GM23338 (cell line): ENCODE data around the gene GCAT. TPM values are rescaled to one million over a fixed set of nuclear protein-coding genes. Genes with fewer than 3 reads are reported as not detected.

Experiments used
- ATAC-seq: fragments of 200-7000 bp; cut with Tn5 transposase; 3 replicates; pipeline ENCODE4 v1.9.1; 2020
- DNase-seq: peaks from one replicate; pipeline ENCODE4 v3.0.0-alpha.2; 2015; ENCODE audit warnings: low spot score
- H2AFZ ChIP-seq: fragments of 200-600 bp; sonication (generic); 2 replicates; pipeline ENCODE4 v1.8.0; 2016; ENCODE audit warnings: antibody characterized with exemption, mild to moderate bottlenecking, moderate library complexity
- H3F3A ChIP-seq: fragments of 200-600 bp; sonication (generic); replicated peaks from 2 replicates; pipeline ENCODE4 v1.8.0; 2017; ENCODE audit warnings: antibody characterized with exemption, mixed run types, low read depth
- H3K27ac ChIP-seq: fragments of 200-600 bp; sonication (generic); 2 replicates; pipeline ENCODE4 v1.6.1; 2016; ENCODE audit warnings: low read depth
- H3K27me3 ChIP-seq: fragments of 200-600 bp; sonication (generic); 2 replicates; pipeline ENCODE4 v1.8.0; 2016; ENCODE audit warnings: mild to moderate bottlenecking, mixed run types, moderate library complexity; ENCODE audit not compliant: insufficient read depth
- H3K36me3 ChIP-seq: fragments of 200-600 bp; sonication (generic); 2 replicates; pipeline ENCODE4 v1.8.0; 2016; ENCODE audit warnings: mild to moderate bottlenecking; ENCODE audit not compliant: insufficient read depth
- H3K4me1 ChIP-seq: fragments of 200-600 bp; sonication (generic); 2 replicates; pipeline ENCODE4 v1.8.0; 2016; ENCODE audit warnings: mild to moderate bottlenecking, moderate library complexity; ENCODE audit not compliant: insufficient read depth
- H3K4me2 ChIP-seq: fragments of 200-600 bp; sonication (generic); 2 replicates; pipeline ENCODE4 v1.7.1; 2017; ENCODE audit warnings: mixed run types
- H3K4me3 ChIP-seq: fragments of 200-600 bp; sonication (generic); 2 replicates; pipeline ENCODE4 v1.6.1; 2016; ENCODE audit warnings: mixed run types
- H3K79me2 ChIP-seq: fragments of 200-600 bp; sonication (generic); replicated peaks from 2 replicates; pipeline ENCODE4 v1.8.0; 2017; ENCODE audit warnings: mild to moderate bottlenecking; ENCODE audit not compliant: insufficient read depth
- H3K9me2 ChIP-seq: fragments of 200-600 bp; sonication (generic); 2 replicates; pipeline ENCODE4 v1.8.0; 2017; ENCODE audit not compliant: insufficient read depth
- H4K20me1 ChIP-seq: fragments of 200-600 bp; sonication (generic); replicated peaks from 2 replicates; pipeline ENCODE4 v1.8.0; 2017; ENCODE audit warnings: mild to moderate bottlenecking; ENCODE audit not compliant: insufficient read depth
- H3K27ac Mint-ChIP-seq: 2 replicates; pipeline ENCODE4 v1.8.0; 2020; ENCODE audit warnings: inconsistent platforms, mild to moderate bottlenecking, moderate library complexity, mixed read lengths
- H3K27me3 Mint-ChIP-seq: 3 replicates; pipeline ENCODE4 v1.8.0; 2022; ENCODE audit warnings: low read depth, mild to moderate bottlenecking, moderate library complexity, mixed read lengths, inconsistent platforms; ENCODE audit not compliant: insufficient read depth, poor library complexity
- H3K36me3 Mint-ChIP-seq: 3 replicates; pipeline ENCODE4 v1.8.0; 2021; ENCODE audit warnings: low read depth, mild to moderate bottlenecking, inconsistent platforms, moderate library complexity, mixed read lengths
- H3K4me1 Mint-ChIP-seq: 3 replicates; pipeline ENCODE4 v1.8.0; 2020; ENCODE audit warnings: mild to moderate bottlenecking, inconsistent platforms, mixed read lengths
- H3K4me3 Mint-ChIP-seq: 3 replicates; pipeline ENCODE4 v1.8.0; 2021; ENCODE audit warnings: moderate library complexity, mild to moderate bottlenecking, inconsistent platforms, mixed read lengths
- H3K9me3 Mint-ChIP-seq: 3 replicates; pipeline ENCODE4 v1.8.0; 2020; ENCODE audit warnings: moderate library complexity, mild to moderate bottlenecking, inconsistent platforms, mixed read lengths
- CREB1 ChIP-seq: fragments of 250-450 bp; sonication (Bioruptor Pico); IDR thresholded peaks from 2 replicates; pipeline ENCODE4 v1.5.0; 2020; ENCODE audit warnings: low read depth, mild to moderate bottlenecking, moderate library complexity
- EZH2 ChIP-seq: fragments of 200-600 bp; sonication (generic); IDR thresholded peaks from one replicate; pipeline ENCODE4 v1.8.0; 2017; ENCODE audit warnings: antibody characterized with exemption, mild to moderate bottlenecking, low read depth; ENCODE audit not compliant: unreplicated experiment
- STAT1 ChIP-seq: IDR thresholded peaks from one replicate; pipeline ENCODE4 v1.6.1; 2016; ENCODE audit warnings: antibody characterized with exemption; ENCODE audit not compliant: unreplicated experiment
- ZNF114 ChIP-seq: fragments of 250-450 bp; sonication (Bioruptor Pico); IDR thresholded peaks from 2 replicates; pipeline ENCODE4 v1.5.0; 2020; ENCODE audit warnings: mild to moderate bottlenecking, moderate library complexity
- ZNF331 ChIP-seq: fragments of 250-450 bp; sonication (Bioruptor Pico); IDR thresholded peaks from 2 replicates; pipeline ENCODE4 v1.5.0; 2020; ENCODE audit warnings: low read depth, mild to moderate bottlenecking, moderate library complexity
- polyA plus RNA-seq: library from polyadenylated mRNA; unstranded; fragments of >200 nt; fragmentation: Nextera tagmentation; extraction: Ambion mirVana; gene quantifications from 2 replicates; pipeline ENCODE4 v1.2.1, GENCODE V29; 2016
- total RNA-seq: library from RNA; depleted of rRNA; stranded (reverse); fragments of >200 nt; shearing (Covaris generic); gene quantifications from 2 replicates; pipeline ENCODE4 v1.2.3, GENCODE V29; 2014
- TF ChIP-seq, protein P1 (sequence below): IDR thresholded peaks from one replicate; pipeline ENCODE4 v1.6.1; 2018; ENCODE audit warnings: antibody characterized with exemption; ENCODE audit not compliant: unreplicated experiment
- TF ChIP-seq, protein P2 (sequence below), 2 experiments: fragments of 200-600 bp in 1 of 2; sonication (generic) in 1 of 2; conservative IDR thresholded peaks; 2 replicates each; pipeline versions ENCODE4 v1.5.1 to v1.6.1; 2016 to 2017; ENCODE audit warnings: antibody characterized with exemption in 2 of 2, low read depth in 2 of 2, mild to moderate bottlenecking in 2 of 2, moderate library complexity in 1 of 2

The GCAT gene
- total and polyA plus RNA-seq, 2 experiments from 2014 or later, result 36.8 to 61.3 TPM

DNA sequence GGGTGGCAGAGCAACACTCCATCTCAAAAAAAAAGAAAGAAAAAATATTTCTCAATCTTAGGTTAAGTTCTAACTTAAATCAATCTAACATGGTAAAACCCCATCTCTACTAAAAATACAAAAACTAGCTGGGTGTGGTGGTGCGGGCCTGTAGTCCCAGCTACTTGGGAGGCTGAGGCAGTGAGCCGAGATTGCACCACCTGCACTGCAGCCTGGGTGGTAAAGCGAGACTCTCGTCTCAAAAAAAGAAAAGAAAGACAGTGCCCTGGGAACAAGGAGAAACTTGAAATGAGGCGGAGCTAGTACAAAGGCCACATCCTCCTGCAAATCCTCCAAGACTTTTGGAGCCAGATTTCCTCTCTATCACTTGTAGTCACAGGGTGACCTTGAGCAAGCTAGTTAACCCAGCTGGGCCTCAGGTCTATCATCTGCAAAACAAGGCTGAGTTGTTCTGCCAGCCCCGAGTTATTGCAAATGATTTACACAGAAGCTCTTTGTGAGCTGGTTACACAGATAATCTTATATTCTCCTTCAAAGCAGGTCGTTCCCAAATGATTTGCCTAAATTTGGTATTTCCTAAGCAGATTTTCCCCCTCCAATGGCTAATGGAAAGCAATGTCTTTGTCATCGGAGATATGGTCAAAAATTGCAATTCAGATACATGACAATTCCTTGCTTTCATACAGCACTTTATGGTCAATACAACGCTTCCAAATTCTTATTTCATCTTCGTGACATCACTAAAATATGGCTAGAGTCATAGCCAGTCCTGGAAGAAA is 34.5 kb downstream of the GCAT start:
- H3K4me1 ChIP-seq, result no peaks in the 10 kb centered on the region
- TF ChIP-seq EZH2, result no peak
- TF ChIP-seq STAT1, result no peak
- TF ChIP-seq, protein P1, sequence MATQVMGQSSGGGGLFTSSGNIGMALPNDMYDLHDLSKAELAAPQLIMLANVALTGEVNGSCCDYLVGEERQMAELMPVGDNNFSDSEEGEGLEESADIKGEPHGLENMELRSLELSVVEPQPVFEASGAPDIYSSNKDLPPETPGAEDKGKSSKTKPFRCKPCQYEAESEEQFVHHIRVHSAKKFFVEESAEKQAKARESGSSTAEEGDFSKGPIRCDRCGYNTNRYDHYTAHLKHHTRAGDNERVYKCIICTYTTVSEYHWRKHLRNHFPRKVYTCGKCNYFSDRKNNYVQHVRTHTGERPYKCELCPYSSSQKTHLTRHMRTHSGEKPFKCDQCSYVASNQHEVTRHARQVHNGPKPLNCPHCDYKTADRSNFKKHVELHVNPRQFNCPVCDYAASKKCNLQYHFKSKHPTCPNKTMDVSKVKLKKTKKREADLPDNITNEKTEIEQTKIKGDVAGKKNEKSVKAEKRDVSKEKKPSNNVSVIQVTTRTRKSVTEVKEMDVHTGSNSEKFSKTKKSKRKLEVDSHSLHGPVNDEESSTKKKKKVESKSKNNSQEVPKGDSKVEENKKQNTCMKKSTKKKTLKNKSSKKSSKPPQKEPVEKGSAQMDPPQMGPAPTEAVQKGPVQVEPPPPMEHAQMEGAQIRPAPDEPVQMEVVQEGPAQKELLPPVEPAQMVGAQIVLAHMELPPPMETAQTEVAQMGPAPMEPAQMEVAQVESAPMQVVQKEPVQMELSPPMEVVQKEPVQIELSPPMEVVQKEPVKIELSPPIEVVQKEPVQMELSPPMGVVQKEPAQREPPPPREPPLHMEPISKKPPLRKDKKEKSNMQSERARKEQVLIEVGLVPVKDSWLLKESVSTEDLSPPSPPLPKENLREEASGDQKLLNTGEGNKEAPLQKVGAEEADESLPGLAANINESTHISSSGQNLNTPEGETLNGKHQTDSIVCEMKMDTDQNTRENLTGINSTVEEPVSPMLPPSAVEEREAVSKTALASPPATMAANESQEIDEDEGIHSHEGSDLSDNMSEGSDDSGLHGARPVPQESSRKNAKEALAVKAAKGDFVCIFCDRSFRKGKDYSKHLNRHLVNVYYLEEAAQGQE, result no peak
- TF ChIP-seq, protein P2, sequence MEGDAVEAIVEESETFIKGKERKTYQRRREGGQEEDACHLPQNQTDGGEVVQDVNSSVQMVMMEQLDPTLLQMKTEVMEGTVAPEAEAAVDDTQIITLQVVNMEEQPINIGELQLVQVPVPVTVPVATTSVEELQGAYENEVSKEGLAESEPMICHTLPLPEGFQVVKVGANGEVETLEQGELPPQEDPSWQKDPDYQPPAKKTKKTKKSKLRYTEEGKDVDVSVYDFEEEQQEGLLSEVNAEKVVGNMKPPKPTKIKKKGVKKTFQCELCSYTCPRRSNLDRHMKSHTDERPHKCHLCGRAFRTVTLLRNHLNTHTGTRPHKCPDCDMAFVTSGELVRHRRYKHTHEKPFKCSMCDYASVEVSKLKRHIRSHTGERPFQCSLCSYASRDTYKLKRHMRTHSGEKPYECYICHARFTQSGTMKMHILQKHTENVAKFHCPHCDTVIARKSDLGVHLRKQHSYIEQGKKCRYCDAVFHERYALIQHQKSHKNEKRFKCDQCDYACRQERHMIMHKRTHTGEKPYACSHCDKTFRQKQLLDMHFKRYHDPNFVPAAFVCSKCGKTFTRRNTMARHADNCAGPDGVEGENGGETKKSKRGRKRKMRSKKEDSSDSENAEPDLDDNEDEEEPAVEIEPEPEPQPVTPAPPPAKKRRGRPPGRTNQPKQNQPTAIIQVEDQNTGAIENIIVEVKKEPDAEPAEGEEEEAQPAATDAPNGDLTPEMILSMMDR (conservative IDR thresholded peaks at IDR 0.05; ENCODE audit: low read depth in 2 of 2), result no peak
- no peak for TF ChIP-seq ZNF114 (CRISPR knock-in tag)
- TF ChIP-seq ZNF331, result no peak
- no peaks in the 10 kb centered on the region for H3K9me2 ChIP-seq
- H3K4me3 ChIP-seq, result no peak overlapping the region
- H3K27me3 Mint-ChIP-seq, result peaks cover 7% of the 10 kb centered on the region
- peaks cover 19% of the 10 kb centered on the region for H3K36me3 Mint-ChIP-seq
- H3K27me3 ChIP-seq, result no peaks in the 10 kb centered on the region
- DNase-seq (no peak), ATAC-seq (no peak)
- peaks cover 2% of the 10 kb centered on the region; the same call in 1 of the 2 replicates for H4K20me1 ChIP-seq
- H3K4me2 ChIP-seq, result no peak overlapping the region
- H3K36me3 ChIP-seq, result no peaks in the 10 kb centered on the region
- peaks cover 11% of the 10 kb centered on the region; the same call in 2 of the 3 replicates for H3K9me3 Mint-ChIP-seq
- H3K27ac ChIP-seq, result no peak overlapping the region
- H3K4me3 Mint-ChIP-seq, result peak overlapping the region; percentile 90
- peaks cover 3% of the 10 kb centered on the region; the same call in 1 of the 3 replicates for H3K4me1 Mint-ChIP-seq
- H2AFZ ChIP-seq, result no peak overlapping the region
- no peak overlapping the region for H3K27ac Mint-ChIP-seq
- peaks cover 12% of the 10 kb centered on the region for H3F3A ChIP-seq
- H3K79me2 ChIP-seq, result peaks cover 13% of the 10 kb centered on the region

DNA sequence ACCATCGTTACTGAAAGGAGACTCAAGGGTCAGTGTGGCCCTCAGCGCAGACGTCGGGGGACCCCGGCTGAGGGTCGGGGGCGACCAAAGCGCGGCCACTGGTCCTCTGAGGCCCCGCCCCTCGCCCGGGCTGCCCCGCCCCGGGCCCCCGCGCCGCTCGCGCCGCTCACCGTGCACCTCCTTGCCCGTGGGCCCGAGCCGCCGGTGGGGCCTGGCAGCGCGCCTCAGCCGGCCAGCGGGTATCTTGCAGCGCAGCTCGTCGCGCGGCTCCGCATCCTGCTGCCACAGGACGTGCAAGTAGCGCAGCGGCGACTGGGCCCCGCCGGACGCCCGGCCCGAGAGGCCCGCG is 36.0 kb downstream of the GCAT start:
- Mint-ChIP-seq H3K27me3 (peaks cover 7% of the 10 kb centered on the region), H3K4me1 (peaks cover 11% of the 10 kb centered on the region), H3K9me3 (peaks cover 15% of the 10 kb centered on the region), H3K36me3 (peaks cover 20% of the 10 kb centered on the region; the same call in 2 of the 3 replicates), H3K4me3 (peak overlapping the region; percentile 90), H3K27ac (peak overlapping the region; percentile 78; the same call in 1 of the 2 replicates)
- peak overlapping the region; percentile 91 for H3K4me3 ChIP-seq
- H3K4me1 ChIP-seq, result no peaks in the 10 kb centered on the region
- peak; percentile 58 for DNase-seq
- H3K9me2 ChIP-seq, result no peaks in the 10 kb centered on the region
- no peaks in the 10 kb centered on the region for H3K36me3 ChIP-seq
- no peaks in the 10 kb centered on the region; the same call in 1 of the 2 replicates for H4K20me1 ChIP-seq
- no peak overlapping the region for H3K27ac ChIP-seq
- H3K27me3 ChIP-seq, result no peaks in the 10 kb centered on the region
- peak overlapping the region; percentile 95 for H3K4me2 ChIP-seq
- H3F3A ChIP-seq, result peaks cover 20% of the 10 kb centered on the region
- peaks cover 28% of the 10 kb centered on the region for H3K79me2 ChIP-seq
- peak overlapping the region; percentile 98 for H2AFZ ChIP-seq
- ATAC-seq, result peak; percentile 59
- TF ChIP-seq CREB1 (CRISPR knock-in tag) (no peak), EZH2 (no peak)
- TF ChIP-seq, protein P1, result no peak
